ENCODE measurements around the gene RFX3.

RFX3 gene

GRCh38 chr9:3525096-3525835 is 535 bp downstream of the RFX3 start:
- TF ChIP-seq CTCF (IDR thresholded peaks at IDR 0.05; ENCODE audit: low read length, missing control alignments), result no peak
- H3K4me3 ChIP-seq (replicated peaks; ENCODE audit: low read depth, low read length), result peak overlapping the region; percentile 88
- DNase-seq (ENCODE audit: low read depth), result peak; percentile 7

- TF ChIP-seq CTCF (IDR thresholded peaks at IDR 0.05; ENCODE audit: low read length, missing control alignments), result no peak
- DNase-seq (ENCODE audit: low read depth), result no peak
- H3K4me3 ChIP-seq (replicated peaks; ENCODE audit: low read depth, low read length), result no peak overlapping the region
Observed at GRCh38 chr9:3521966-3522365, 3.8 kb downstream of the RFX3 start.

GRCh38 chr9:3520564-3520963 is 5.2 kb downstream of the RFX3 start:
- TF ChIP-seq CTCF (IDR thresholded peaks at IDR 0.05; ENCODE audit: low read length, missing control alignments), result no peak
- no peak for DNase-seq (ENCODE audit: low read depth)
- no peak overlapping the region for H3K4me3 ChIP-seq (replicated peaks; ENCODE audit: low read depth, low read length)

GRCh38 chr9:3517377-3518048 is 8.3 kb downstream of the RFX3 start:
- no peak for TF ChIP-seq CTCF (IDR thresholded peaks at IDR 0.05; ENCODE audit: low read length, missing control alignments)
- DNase-seq (ENCODE audit: low read depth), result peak; percentile 13
- H3K4me3 ChIP-seq (replicated peaks; ENCODE audit: low read depth, low read length), result no peak overlapping the region

- TF ChIP-seq CTCF (IDR thresholded peaks at IDR 0.05; ENCODE audit: low read length, missing control alignments), result no peak
- no peak for DNase-seq (ENCODE audit: low read depth)
- no peak overlapping the region for H3K4me3 ChIP-seq (replicated peaks; ENCODE audit: low read depth, low read length)
Observed at GRCh38 chr9:3516667-3517330, 9.0 kb downstream of the RFX3 start.

GRCh38 chr9:3515405-3515804 is 10.4 kb downstream of the RFX3 start:
- DNase-seq (ENCODE audit: low read depth), result no peak
- H3K4me3 ChIP-seq (replicated peaks; ENCODE audit: low read depth, low read length), result no peak overlapping the region
- TF ChIP-seq CTCF (IDR thresholded peaks at IDR 0.05; ENCODE audit: low read length, missing control alignments), result no peak
